IPS-18a (cell line): ENCODE measurements around the gene SLC25A17.
"Not testable (repeated sequence)": the region's sequence is repeated elsewhere in the genome, so short reads cannot be mapped to it uniquely, and the experiment has no call there.

ENCODE experiments used
- H3K27ac ChIP-seq: one replicate; pipeline ENCODE4 v1.5.1; 2013; ENCODE audit warnings: low read length
- H3K27me3 ChIP-seq: one replicate; pipeline ENCODE4 v1.6.1; 2013; ENCODE audit warnings: mild to moderate bottlenecking, low read length; ENCODE audit not compliant: control insufficient read depth, insufficient read depth
- H3K36me3 ChIP-seq: one replicate; pipeline ENCODE4 v1.6.1; 2013; ENCODE audit warnings: low read depth, low read length; ENCODE audit not compliant: control insufficient read depth
- H3K4me1 ChIP-seq: one replicate; pipeline ENCODE4 v1.6.1; 2013; ENCODE audit warnings: low read depth, low read length; ENCODE audit not compliant: control insufficient read depth
- H3K4me3 ChIP-seq: one replicate; pipeline ENCODE4 v1.5.1; 2013; ENCODE audit warnings: low read length
- H3K9ac ChIP-seq: one replicate; pipeline ENCODE4 v1.6.1; 2013; ENCODE audit warnings: mild to moderate bottlenecking, low read length, moderate library complexity
- H3K9me3 ChIP-seq: one replicate; pipeline ENCODE4 v1.6.1; 2013; ENCODE audit warnings: low read depth, low read length; ENCODE audit not compliant: control insufficient read depth

SLC25A17 gene

DNA sequence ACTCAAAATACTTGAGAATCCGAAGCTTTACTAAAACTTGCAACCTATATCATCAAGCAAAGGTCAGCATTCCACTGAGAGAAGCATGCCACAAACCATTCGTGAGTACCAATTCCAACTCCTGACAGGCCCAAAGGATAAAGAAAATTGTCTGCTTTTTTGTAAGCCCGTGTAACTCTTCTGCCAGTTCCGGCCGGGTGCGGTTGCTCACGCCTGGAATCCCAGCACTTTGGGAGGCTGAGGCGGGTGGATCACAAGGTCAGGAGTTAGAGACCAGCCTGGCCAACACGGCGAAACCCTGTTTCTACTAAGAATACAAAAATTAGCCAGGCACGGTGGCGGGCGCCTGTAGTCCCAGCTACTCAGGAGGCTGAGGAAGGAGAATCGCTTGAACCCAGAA, 37.4 kb downstream of the SLC25A17 start:
- peaks cover 17% of the 10 kb centered on the region for H3K36me3 ChIP-seq
- not testable (repeated sequence) for H3K4me1 ChIP-seq, H3K27me3 ChIP-seq, H3K9ac ChIP-seq, H3K4me3 ChIP-seq, H3K9me3 ChIP-seq, H3K27ac ChIP-seq

DNA sequence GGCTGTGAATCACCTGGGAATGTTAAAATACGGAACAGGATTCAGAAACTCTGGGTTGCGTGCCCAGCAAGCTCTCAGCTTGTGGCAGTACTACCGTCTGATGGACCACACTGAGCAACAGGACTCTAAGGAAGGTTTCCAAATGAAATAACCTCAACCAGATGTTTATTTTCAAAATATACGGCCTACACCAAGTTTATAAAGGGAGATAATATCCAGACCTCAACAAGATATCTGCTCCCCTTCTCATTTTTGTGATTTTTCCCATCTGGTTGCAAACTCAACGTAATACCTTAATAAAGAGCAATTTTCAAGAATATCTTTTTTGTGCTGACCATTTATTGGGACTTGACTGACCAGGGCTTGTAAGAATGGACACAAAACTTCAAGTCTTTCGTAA, 49.4 kb downstream of the SLC25A17 start:
- Histone ChIP-seq H3K36me3 (peaks cover 25% of the 10 kb centered on the region), H3K4me3 (no peak overlapping the region), H3K9ac (no peak overlapping the region), H3K27ac (no peak overlapping the region), H3K4me1 (no peaks in the 10 kb centered on the region), H3K27me3 (no peaks in the 10 kb centered on the region), H3K9me3 (no peaks in the 10 kb centered on the region)

DNA sequence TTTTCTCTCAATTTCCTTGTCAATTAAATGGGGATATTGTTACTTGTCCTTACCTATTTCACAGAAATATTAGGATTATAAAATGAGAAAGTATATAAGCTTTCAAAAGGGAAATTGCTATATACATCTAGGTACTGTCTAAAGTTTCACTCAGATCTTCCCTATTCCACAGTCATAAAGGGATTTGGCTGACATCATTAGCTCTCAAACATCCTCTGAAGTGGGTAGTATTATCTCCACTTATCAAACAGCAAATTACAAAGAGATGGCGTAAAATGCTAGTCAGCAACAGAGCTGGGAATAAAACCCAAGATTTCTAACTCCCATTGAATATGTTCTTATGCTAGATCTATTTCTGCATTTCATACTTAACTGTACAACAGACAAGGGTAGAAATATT, 50.9 kb downstream of the SLC25A17 start:
- H3K36me3 ChIP-seq: peaks cover 17% of the 10 kb centered on the region
- H3K27ac ChIP-seq: no peak overlapping the region
- no peaks in the 10 kb centered on the region for H3K4me1 ChIP-seq

DNA sequence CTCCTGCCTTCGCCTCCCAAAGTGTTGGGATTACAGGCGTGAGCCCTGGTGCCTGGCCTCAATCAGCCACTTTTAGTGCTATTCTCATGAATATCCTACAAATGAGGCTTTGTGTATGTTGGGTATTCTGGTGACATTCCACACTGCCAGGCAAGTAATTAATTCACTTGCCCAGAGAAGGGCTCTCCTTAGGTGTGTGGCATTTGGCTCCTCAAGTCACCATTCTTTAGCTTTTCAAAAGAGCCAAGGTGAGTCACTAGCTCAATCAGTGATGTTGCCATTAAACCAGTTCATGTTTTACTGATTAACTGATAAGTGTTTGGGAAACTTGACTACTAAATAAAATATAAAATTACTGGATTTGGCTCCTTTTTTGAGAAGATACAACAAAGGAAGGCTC, 52.2 kb downstream of the SLC25A17 start:
- H3K4me3 ChIP-seq: no peak overlapping the region
- no peaks in the 10 kb centered on the region for H3K9me3 ChIP-seq
- no peak overlapping the region for H3K9ac ChIP-seq

More for the DNA sequence above, 50.9 kb downstream of the SLC25A17 start:
- H3K4me3 ChIP-seq: no peak overlapping the region
- no peak overlapping the region for H3K9ac ChIP-seq
- H3K27me3 ChIP-seq: no peaks in the 10 kb centered on the region
- H3K9me3 ChIP-seq: no peaks in the 10 kb centered on the region

DNA sequence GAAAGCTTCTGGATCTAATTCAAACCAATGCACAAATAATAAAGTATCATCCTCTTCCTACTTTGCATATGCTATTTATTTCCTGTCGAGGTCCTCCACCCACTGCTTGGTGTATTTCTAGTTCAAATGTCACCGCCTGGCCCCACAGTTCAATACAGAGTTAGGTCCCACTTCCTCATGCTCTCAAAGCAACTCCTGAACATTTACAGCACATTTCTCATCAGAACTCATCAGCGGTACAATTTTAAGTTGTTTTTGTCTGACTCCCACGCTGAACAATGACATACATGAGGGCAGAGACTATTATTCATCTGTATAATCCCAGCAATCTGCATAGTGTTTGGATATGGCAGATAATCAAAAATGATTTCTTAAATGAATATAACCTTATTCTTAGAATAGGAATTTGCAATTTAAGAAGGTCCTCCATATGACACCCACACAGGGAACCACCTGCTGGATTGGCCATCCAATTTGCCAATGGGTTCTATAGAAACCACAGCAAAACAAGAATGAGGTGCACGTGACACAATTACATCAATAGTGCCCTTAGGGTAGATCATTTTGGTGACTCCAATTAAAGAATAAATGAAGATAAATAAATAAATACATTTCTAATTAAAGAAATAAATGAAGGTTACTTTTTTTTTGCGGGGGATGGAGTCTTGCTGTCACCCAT, 54.2 kb downstream of the SLC25A17 start:
- H3K27ac ChIP-seq: no peak overlapping the region
- no peaks in the 10 kb centered on the region for H3K4me1 ChIP-seq
- H3K9ac ChIP-seq: no peak overlapping the region
- no peaks in the 10 kb centered on the region for H3K27me3 ChIP-seq
- no peaks in the 10 kb centered on the region for H3K9me3 ChIP-seq
- H3K36me3 ChIP-seq: peaks cover 5% of the 10 kb centered on the region
- H3K4me3 ChIP-seq: no peak overlapping the region

More for the DNA sequence above, 52.2 kb downstream of the SLC25A17 start:
- H3K36me3 ChIP-seq: peaks cover 17% of the 10 kb centered on the region
- no peak overlapping the region for H3K27ac ChIP-seq
- H3K4me1 ChIP-seq: no peaks in the 10 kb centered on the region
- H3K27me3 ChIP-seq: no peaks in the 10 kb centered on the region

DNA sequence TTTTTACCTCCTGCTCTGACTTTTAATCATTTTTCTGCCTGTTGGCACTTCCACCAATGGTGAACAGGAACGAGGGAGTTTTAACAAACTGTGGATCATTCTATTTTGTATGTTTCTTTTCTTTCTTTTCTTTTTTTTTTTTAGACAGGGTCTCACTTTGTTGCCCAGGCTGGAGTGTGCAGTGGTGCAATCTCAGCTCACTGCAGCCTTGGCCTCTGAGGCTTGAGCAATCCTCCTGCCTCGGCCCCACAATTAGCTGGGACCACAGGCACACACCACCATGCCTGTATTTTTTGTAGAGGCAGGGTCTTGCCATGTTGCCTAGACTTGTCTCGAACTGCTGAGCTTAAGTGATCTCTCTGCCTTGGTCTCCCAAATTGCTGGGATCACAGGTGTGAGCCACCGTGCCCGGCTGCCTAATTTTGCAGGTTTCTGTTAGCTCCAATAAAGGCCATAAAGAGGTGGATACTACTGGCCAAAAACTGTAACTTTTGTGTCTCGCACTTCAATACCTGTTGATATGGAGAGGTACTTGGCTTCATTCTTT, 59.8 kb downstream of the SLC25A17 start:
- Histone ChIP-seq H3K27ac (no peak overlapping the region), H3K36me3 (no peaks in the 10 kb centered on the region), H3K9ac (no peak overlapping the region), H3K27me3 (no peaks in the 10 kb centered on the region), H3K4me3 (no peak overlapping the region), H3K9me3 (no peaks in the 10 kb centered on the region), H3K4me1 (no peaks in the 10 kb centered on the region)

DNA sequence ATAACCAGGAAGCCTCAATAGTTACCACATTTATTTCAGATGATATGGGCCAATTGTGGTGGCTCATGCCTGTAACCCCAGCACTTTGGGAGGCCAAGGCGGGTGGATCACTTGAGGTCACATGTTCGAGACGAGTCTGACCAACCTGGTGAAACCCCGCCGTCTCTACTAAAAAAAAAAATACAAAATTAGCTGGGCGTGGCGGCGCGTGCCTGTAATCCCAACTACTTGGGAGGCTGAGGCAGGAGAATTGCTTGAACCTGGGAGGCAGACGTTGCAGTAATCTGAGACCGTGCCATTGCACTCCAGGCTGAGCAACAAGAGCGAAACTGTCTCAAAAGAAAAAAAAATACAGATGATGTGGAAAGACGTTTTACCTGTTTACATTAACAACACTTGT, 60.3 kb downstream of the SLC25A17 start:
- H3K27me3 ChIP-seq, H3K27ac ChIP-seq, H3K9ac ChIP-seq, H3K36me3 ChIP-seq, H3K4me1 ChIP-seq, H3K4me3 ChIP-seq, H3K9me3 ChIP-seq: not testable (repeated sequence)

DNA sequence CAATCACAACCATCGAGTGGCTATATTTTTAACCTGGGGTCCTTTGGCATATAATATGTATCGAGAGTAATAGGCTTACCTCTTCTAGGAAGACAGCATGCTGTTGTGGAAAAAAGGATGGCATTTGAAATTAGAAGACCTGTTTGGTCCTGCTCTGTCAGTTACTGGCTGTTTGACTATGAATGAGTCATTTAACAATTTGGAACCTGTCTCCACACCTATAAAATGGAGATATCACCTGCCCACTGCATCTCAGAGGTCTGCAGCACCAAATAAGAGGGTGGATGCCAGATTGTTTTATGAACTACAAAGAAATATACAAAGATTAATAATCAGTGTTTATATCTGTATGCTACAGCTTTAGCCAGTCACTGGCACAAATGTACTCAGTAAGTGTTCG, 60.8 kb downstream of the SLC25A17 start:
- no peak overlapping the region for H3K27ac ChIP-seq
- no peaks in the 10 kb centered on the region for H3K4me1 ChIP-seq
- H3K4me3 ChIP-seq: no peak overlapping the region
- H3K36me3 ChIP-seq: no peaks in the 10 kb centered on the region
- H3K9ac ChIP-seq: no peak overlapping the region
- no peaks in the 10 kb centered on the region for H3K27me3 ChIP-seq
- no peaks in the 10 kb centered on the region for H3K9me3 ChIP-seq

DNA sequence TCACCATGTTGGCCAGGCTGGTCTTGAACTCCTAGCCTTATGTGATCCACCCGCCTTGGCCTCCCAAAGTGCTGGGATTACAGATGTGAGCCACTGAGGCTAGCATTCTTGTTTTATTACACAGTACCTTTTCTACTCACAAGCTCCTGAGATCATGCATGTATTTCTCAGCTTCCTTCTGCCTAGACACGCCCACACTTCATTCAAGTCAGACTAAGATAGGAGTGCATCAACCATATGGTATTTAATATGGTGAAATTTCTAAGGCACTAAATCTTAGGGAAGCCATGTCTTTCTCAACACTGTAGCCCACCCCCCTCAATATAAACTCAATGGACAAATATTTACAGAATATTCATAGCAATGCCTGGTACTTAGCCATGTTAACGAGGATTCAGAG, 62.1 kb downstream of the SLC25A17 start:
- H3K9ac ChIP-seq: no peak overlapping the region
- H3K4me1 ChIP-seq: no peaks in the 10 kb centered on the region
- H3K36me3 ChIP-seq: no peaks in the 10 kb centered on the region
- no peaks in the 10 kb centered on the region for H3K9me3 ChIP-seq
- no peak overlapping the region for H3K27ac ChIP-seq
- no peaks in the 10 kb centered on the region for H3K27me3 ChIP-seq
- no peak overlapping the region for H3K4me3 ChIP-seq

DNA sequence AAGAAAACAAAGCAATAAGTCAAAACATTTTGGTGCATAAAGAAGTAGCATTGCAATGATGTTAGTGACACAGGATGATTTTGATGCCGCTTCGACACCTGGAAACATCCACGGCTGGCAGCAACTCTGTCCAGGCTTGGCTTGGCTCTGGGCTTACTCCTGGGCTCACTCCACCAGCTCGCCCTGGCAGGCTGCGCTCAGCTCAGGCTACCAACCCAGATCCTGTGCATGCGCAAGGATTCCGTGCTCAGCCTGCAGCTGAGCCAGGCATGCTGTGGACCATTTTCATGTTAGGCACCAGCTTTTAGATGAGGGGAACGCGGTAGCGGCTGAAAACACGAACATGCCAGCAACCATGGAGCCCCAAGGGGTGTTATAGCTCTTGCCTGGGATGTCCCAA, 66.0 kb downstream of the SLC25A17 start:
- no peak overlapping the region for H3K4me3 ChIP-seq
- no peaks in the 10 kb centered on the region for H3K27me3 ChIP-seq
- H3K9ac ChIP-seq: no peak overlapping the region
- H3K4me1 ChIP-seq: peaks cover 2% of the 10 kb centered on the region
- H3K9me3 ChIP-seq: no peaks in the 10 kb centered on the region
- no peak overlapping the region for H3K27ac ChIP-seq
- no peaks in the 10 kb centered on the region for H3K36me3 ChIP-seq

DNA sequence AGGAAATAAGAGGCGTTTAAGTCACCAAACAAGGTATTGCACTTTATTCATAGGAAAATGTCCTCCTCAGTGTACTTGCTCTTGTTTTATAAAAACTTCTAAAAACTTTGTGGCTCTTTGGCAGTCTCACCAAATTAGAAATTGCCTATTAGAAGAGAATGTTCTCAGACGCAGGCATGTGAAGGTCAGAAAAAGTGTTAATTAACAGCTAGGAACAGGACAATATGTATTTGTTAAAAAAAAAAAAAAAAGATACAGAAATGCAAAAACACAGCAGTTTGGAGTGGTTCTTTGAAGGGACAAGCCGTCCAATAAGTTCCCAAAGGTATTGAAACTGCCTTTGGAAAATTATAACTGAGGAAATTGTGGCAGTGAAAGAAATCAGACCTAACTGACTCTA, 67.9 kb downstream of the SLC25A17 start:
- Histone ChIP-seq H3K9me3 (no peaks in the 10 kb centered on the region), H3K27me3 (no peaks in the 10 kb centered on the region), H3K4me1 (peaks cover 2% of the 10 kb centered on the region), H3K27ac (no peak overlapping the region), H3K4me3 (no peak overlapping the region), H3K36me3 (no peaks in the 10 kb centered on the region), H3K9ac (no peak overlapping the region)

DNA sequence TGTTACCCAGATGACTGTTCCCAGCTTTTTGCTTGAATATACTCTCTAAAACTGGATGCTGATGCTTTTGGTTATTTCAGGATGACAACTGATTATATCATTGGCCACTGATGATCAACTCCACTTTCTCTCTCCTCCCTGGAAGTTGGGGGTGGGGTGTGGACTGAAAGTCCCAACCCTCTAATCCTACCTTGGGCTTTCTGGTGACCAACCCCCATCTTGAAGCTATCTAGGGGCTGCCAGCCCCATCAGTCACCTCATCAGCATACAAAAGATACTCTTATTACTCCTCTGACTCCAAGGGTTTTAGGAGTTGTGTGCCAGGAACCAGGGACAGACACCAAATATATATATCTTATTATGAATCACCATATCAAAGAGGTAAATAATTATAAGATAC, 69.3 kb downstream of the SLC25A17 start:
- Histone ChIP-seq H3K27me3 (no peaks in the 10 kb centered on the region), H3K4me1 (peaks cover 2% of the 10 kb centered on the region), H3K4me3 (no peak overlapping the region), H3K9me3 (no peaks in the 10 kb centered on the region), H3K9ac (no peak overlapping the region), H3K27ac (no peak overlapping the region), H3K36me3 (no peaks in the 10 kb centered on the region)
